DND-41 (cell line): ENCODE measurements around the gene MYDGF.

Source experiments
- CTCF ChIP-seq: IDR thresholded peaks from 2 replicates; pipeline ENCODE4 v1.5.1; 2012; ENCODE audit warnings: borderline replicate concordance, low read length, moderate library complexity, mild to moderate bottlenecking; ENCODE audit not compliant: poor library complexity, severe bottlenecking; ENCODE audit errors: extremely low read depth
- EZH2 ChIP-seq: IDR thresholded peaks from 3 replicates; pipeline ENCODE4 v1.6.1; 2012; ENCODE audit warnings: borderline replicate concordance, low read depth, mild to moderate bottlenecking, moderate library complexity, low read length, inconsistent platforms; ENCODE audit not compliant: severe bottlenecking

GRCh38 chr19:4657262-4657661 is 12.9 kb downstream of the MYDGF start:
- TF ChIP-seq CTCF (no peak), EZH2 (no peak)
